ENCODE measurements around the gene KLF8. TPM values are rescaled to one million over a fixed set of nuclear protein-coding genes. Genes with fewer than 3 reads are reported as not detected.

Gene KLF8
- total and polyA plus RNA-seq, 9 of the 15 experiments (the other 6 are each of a cell fraction or from before 2014, with no cell fraction given) = 0.01 to 0.10 (median 0.04) TPM; not detected in 3

- no TSS peak for BruUV-seq (replicated peaks)
- Histone ChIP-seq H4K20me1 (replicated peaks; ENCODE audit: control insufficient read depth, insufficient read depth, low read length) (no peaks in the 10 kb centered on the region), H3K4me2 (ENCODE audit: insufficient read depth, low read length) (no peak overlapping the region), H3K27me3 (ENCODE audit: control insufficient read depth in 2 of 2, insufficient read depth in 2 of 2, low read length in 2 of 2) (no peaks in the 10 kb centered on the region), H2AFZ (ENCODE audit: low read depth, low read length) (no peak overlapping the region), H3K9me1 (ENCODE audit: control insufficient read depth, insufficient read depth, low read length) (no peaks in the 10 kb centered on the region), H3K4me3 (no peak overlapping the region), H3K4me1 (replicated peaks in 1 of 2; ENCODE audit: control insufficient read depth in 2 of 2, insufficient read depth in 2 of 2, low read length in 2 of 2) (no peaks in the 10 kb centered on the region), H3K79me2 (ENCODE audit: control insufficient read depth, insufficient read depth, low read length) (no peaks in the 10 kb centered on the region), H3K27ac (ENCODE audit: extremely low read depth, low read depth, low read length) (no peak overlapping the region), H3K9me3 (replicated peaks; ENCODE audit: control insufficient read depth, insufficient read depth, low read depth, low read length) (no peaks in the 10 kb centered on the region), H3K9ac (ENCODE audit: insufficient read depth in 1 of 2, low read depth in 2 of 2, low read length in 2 of 2) (no peak overlapping the region), H3K36me3 (ENCODE audit: control insufficient read depth, insufficient read depth, low read length) (no peaks in the 10 kb centered on the region)
- intact Hi-C loops (cut with micrococcal nuclease) (no loop called here), in situ Hi-C loops (cut with MboI) (loop anchor here (25.0 kb wide), 1 partner anchor 432 kb away; no protein-coding TSS in a partner anchor)
- CTCF ChIA-PET (ENCODE audit: low intra/inter-chr PET ratio) = no interaction called here
- FAIRE-seq (no peak), ATAC-seq (peak; percentile 40; the same call in 2 of the 3 replicates), DNase-seq (ENCODE audit: extremely low read depth in 1 of 4, low spot score in 3 of 4) (peak in 2 of 4 experiments; percentile 4 to 32)
- 0% methylated on average over 2 of the region's 2 CpGs for WGBS (ENCODE audit: insufficient coverage, low coverage, missing lambda C conversion rate)
- POLR2A ChIA-PET = no interaction called here
- TF ChIP-seq TCF3 (CRISPR knock-in tag; IDR thresholded peaks at IDR 0.05) (peak; percentile 48; the same call in 1 of the 2 replicates), ZNF444 (CRISPR knock-in tag; IDR thresholded peaks at IDR 0.05) (no peak), POLR2AphosphoS5 (IDR thresholded peaks at IDR 0.05; ENCODE audit: control insufficient read depth, insufficient read depth, low read depth, low read length) (peak; percentile 49; the same call in 1 of the 2 replicates), CBFA2T2 (conservative IDR thresholded peaks at IDR 0.05) (peak; percentile 70), STAT5A (IDR thresholded peaks at IDR 0.05; ENCODE audit: borderline replicate concordance, low read length) (peak; percentile 29; the same call in 1 of the 2 replicates), TAL1 (IDR thresholded peaks at IDR 0.05) (peak; percentile 75), CBFA2T3 (IDR thresholded peaks at IDR 0.05) (peak; percentile 82), ZNF133 (CRISPR knock-in tag; IDR thresholded peaks at IDR 0.05) (no peak), ARID1B (IDR thresholded peaks at IDR 0.05) (peak; percentile 66), NCOR1 (IDR thresholded peaks at IDR 0.05) (peak; percentile 44; the same call in 1 of the 2 replicates), CAMTA2 (CRISPR knock-in tag; conservative IDR thresholded peaks at IDR 0.05) (no peak), TEAD4 (IDR thresholded peaks at IDR 0.05; ENCODE audit: low read length) (peak; percentile 74), TEAD4 (CRISPR knock-in tag; IDR thresholded peaks at IDR 0.05; ENCODE audit: borderline replicate concordance) (no peak), ATF3 (IDR thresholded peaks at IDR 0.05) (no peak), ATF3 (CRISPR knock-in tag; conservative IDR thresholded peaks at IDR 0.05) (no peak)
Observed at GRCh38 chrX:56279863-56280262, 47.7 kb downstream of the KLF8 start.
